HCT116 (cell line): ENCODE data around the gene SLC44A4.

Experiments used
- EZH2 ChIP-seq: fragments of 200-600 bp; sonication (generic); IDR thresholded peaks from 2 replicates; pipeline ENCODE4 v1.6.1; 2017; ENCODE audit warnings: antibody characterized with exemption, mixed run types
- MAX ChIP-seq: IDR thresholded peaks from 2 replicates; pipeline ENCODE4 v1.6.1; 2012
- POLR2AphosphoS5 ChIP-seq: IDR thresholded peaks from 2 replicates; pipeline ENCODE4 v1.6.1; 2011; ENCODE audit warnings: mild to moderate bottlenecking, low read depth, low read length, moderate library complexity
- RAD21 ChIP-seq: IDR thresholded peaks from 2 replicates; pipeline ENCODE4 v1.6.1; 2012; ENCODE audit warnings: low read depth, mild to moderate bottlenecking
- REST ChIP-seq: IDR thresholded peaks from 2 replicates; pipeline ENCODE4 v1.6.1; 2012; ENCODE audit warnings: low read depth
- SP1 ChIP-seq: IDR thresholded peaks from 2 replicates; pipeline ENCODE4 v1.6.1; 2012; ENCODE audit warnings: low read depth
- SRF ChIP-seq: IDR thresholded peaks from 2 replicates; pipeline ENCODE4 v1.6.1; 2012; ENCODE audit warnings: low read depth
- YY1 ChIP-seq: IDR thresholded peaks from 2 replicates; pipeline ENCODE4 v1.6.1; 2011; ENCODE audit warnings: low read length, low read depth, moderate library complexity, mild to moderate bottlenecking; ENCODE audit not compliant: insufficient replicate concordance; ENCODE audit errors: extremely low read depth
- ZFX ChIP-seq: fragments of 450-650 bp; IDR thresholded peaks from 2 replicates; pipeline ENCODE4 v1.6.1; 2017
- TF ChIP-seq, protein P1 (sequence below), 3 experiments: fragments of 200-600 bp in 1 of 3; sonication (generic) in 1 of 3; IDR thresholded peaks in 2 of 3; conservative IDR thresholded peaks in 1 of 3; 2 replicates each; pipeline ENCODE4 v1.5.1; 2012 to 2017; ENCODE audit warnings: low read depth in 2 of 3, low read length in 2 of 3, antibody characterized with exemption in 1 of 3, borderline replicate concordance in 1 of 3, control low read depth in 1 of 3, mild to moderate bottlenecking in 1 of 3, mixed read lengths in 1 of 3, mixed run types in 1 of 3, moderate library complexity in 1 of 3; ENCODE audit not compliant: insufficient read depth in 1 of 3

DNA sequence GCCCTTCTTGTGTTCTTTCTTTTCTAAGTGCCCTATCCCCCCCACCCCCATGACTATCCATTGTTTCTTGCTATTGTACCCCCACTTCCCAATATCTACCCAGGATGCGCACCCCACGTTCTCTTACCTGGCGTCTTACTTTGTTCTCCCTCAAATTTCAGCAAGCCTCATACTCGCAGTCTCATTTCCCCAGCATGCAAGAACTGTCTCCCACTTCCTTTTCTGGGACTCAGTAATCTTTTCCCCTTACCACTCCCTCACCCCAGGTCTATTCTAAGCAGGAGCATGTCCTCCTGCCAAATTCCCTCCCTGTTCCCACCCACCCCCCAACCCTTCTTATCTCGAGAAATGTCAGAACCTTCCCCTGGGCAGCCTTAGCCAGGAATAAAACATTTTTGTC is 20.4 kb upstream of the SLC44A4 start:
- TF ChIP-seq, protein P1, sequence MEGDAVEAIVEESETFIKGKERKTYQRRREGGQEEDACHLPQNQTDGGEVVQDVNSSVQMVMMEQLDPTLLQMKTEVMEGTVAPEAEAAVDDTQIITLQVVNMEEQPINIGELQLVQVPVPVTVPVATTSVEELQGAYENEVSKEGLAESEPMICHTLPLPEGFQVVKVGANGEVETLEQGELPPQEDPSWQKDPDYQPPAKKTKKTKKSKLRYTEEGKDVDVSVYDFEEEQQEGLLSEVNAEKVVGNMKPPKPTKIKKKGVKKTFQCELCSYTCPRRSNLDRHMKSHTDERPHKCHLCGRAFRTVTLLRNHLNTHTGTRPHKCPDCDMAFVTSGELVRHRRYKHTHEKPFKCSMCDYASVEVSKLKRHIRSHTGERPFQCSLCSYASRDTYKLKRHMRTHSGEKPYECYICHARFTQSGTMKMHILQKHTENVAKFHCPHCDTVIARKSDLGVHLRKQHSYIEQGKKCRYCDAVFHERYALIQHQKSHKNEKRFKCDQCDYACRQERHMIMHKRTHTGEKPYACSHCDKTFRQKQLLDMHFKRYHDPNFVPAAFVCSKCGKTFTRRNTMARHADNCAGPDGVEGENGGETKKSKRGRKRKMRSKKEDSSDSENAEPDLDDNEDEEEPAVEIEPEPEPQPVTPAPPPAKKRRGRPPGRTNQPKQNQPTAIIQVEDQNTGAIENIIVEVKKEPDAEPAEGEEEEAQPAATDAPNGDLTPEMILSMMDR (IDR thresholded peaks at IDR 0.05 in 2 of 3, conservative IDR thresholded peaks at IDR 0.05 in 1 of 3; ENCODE audit: borderline replicate concordance in 1 of 3, insufficient read depth in 1 of 3, low read depth in 2 of 3, low read length in 2 of 3): no peak
- no peak for TF ChIP-seq SP1
- no peak for TF ChIP-seq SRF
- TF ChIP-seq RAD21: no peak
- no peak for TF ChIP-seq EZH2
- TF ChIP-seq POLR2AphosphoS5: no peak
- TF ChIP-seq MAX: no peak
- no peak for TF ChIP-seq ZFX
- TF ChIP-seq YY1: no peak
- no peak for TF ChIP-seq REST
